H1 (cell line): Measurements from ENCODE around the gene THEM5. TPM values are rescaled to one million over a fixed set of nuclear protein-coding genes. Genes with fewer than 3 reads are reported as not detected.

Experiments
- CHD1 ChIP-seq: IDR thresholded peaks from 2 replicates; pipeline ENCODE4 v1.6.1; 2012; ENCODE audit warnings: low read depth, low read length, improper control_type of control experiment
- CREB1 ChIP-seq: IDR thresholded peaks from 2 replicates; pipeline ENCODE4 v1.6.1; 2012; ENCODE audit warnings: inconsistent platforms
- EP300 ChIP-seq, 2 experiments: IDR thresholded peaks; 1 replicate in 1 of 2; 2 replicates in 1 of 2; pipeline ENCODE4 v1.6.1; 2011 to 2012; ENCODE audit warnings: low read depth in 2 of 2, low read length in 2 of 2, mild to moderate bottlenecking in 2 of 2, borderline replicate concordance in 1 of 2, inconsistent platforms in 1 of 2, moderate library complexity in 1 of 2
- EZH2 ChIP-seq: fragments of 200-600 bp; sonication (generic); IDR thresholded peaks from 2 replicates; pipeline ENCODE4 v1.7.1; 2012; ENCODE audit warnings: low read depth, mild to moderate bottlenecking, moderate library complexity, low read length, inconsistent platforms; ENCODE audit not compliant: severe bottlenecking
- GTF2F1 ChIP-seq: IDR thresholded peaks from 2 replicates; pipeline ENCODE4 v1.6.1; 2012; ENCODE audit warnings: low read depth, low read length, improper control_type of control experiment, borderline replicate concordance
- HDAC6 ChIP-seq: IDR thresholded peaks from one replicate; pipeline ENCODE4 v1.7.1; 2012; ENCODE audit warnings: low read depth, mild to moderate bottlenecking, inconsistent platforms, low read length, moderate library complexity
- polyA plus RNA-seq, 7 experiments: library from polyadenylated mRNA; depleted of rRNA in 3 of 7; stranded (reverse) in 5 of 7; unstranded in 2 of 7; fragments of >200 nt in 5 of 7; fragments of 200-250 nt in 2 of 7; gene quantifications; 1 replicate in 5 of 7; 2 replicates in 1 of 7; 4 replicates in 1 of 7; pipeline versions ENCODE4 v1.2.1 to v1.2.3, GENCODE V29; 2011 to 2013; ENCODE audit warnings: missing spikeins in 2 of 7, mixed read lengths in 2 of 7
- total RNA-seq: library from RNA; stranded (reverse); fragmentation: NEBNext Ultra II Directional; extraction: Animal tissue kit (Norgen Biotek cat#: 25700); gene quantifications from 2 replicates; pipeline ENCODE4 v1.2.1, GENCODE V29; 2021

The THEM5 gene
- total and polyA plus RNA-seq, 2 of the 8 experiments (the other 6 are each of a cell fraction or from before 2014, with no cell fraction given) = not detected

DNA sequence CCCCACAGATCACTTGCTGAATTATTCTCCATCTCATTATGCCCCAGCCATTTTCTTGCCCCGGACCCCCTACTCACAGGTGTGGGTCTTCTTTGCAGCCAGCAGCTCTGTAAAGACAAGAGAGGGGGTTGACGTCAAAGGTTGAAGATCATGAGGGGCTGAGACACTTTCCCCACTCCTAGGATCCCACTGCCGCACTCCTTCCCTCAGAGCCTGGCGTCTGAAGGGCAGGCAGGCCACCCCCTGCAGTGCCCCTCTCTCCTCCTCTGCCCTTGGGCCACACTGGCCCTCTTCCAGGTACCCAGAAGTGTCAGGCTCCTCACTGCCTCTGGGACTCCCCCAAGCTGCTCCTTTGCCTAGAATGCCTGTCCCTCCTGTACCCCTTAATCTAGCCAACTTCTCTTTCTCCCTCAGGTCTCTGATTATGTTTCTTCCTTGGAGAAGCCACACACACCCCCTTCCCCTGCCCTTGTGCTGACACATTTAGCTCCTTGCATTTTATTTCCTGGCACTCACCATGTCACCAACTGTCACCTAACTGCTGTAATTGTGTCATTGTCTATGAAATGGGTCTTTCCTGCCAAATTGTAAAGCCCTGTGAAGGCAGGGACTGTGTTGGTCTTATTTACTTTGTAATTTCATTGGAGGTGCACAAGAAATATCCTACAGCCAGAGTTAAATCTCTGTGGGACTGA lies 24.0 kb downstream of the THEM5 start (continued):
- TF ChIP-seq GTF2F1 (no peak), CREB1 (no peak), EP300 (IDR thresholded peaks at IDR 0.05; ENCODE audit: borderline replicate concordance in 1 of 2, low read depth in 2 of 2, low read length in 2 of 2) (no peak), EZH2 (no peak), CHD1 (no peak), HDAC6 (no peak)
